Middle frontal gyrus (tissue), 1 donor: Measurements from ENCODE around the gene STRADB.
"Not testable (repeated sequence)": the region's sequence is repeated elsewhere in the genome, so short reads cannot be mapped to it uniquely, and the experiment has no call there.

Source experiments
- DNase-seq: peaks from one replicate; pipeline ENCODE4 v3.0.0-alpha.2; 2015; ENCODE audit warnings: low spot score; ENCODE audit errors: extremely low spot score

Gene STRADB

DNA sequence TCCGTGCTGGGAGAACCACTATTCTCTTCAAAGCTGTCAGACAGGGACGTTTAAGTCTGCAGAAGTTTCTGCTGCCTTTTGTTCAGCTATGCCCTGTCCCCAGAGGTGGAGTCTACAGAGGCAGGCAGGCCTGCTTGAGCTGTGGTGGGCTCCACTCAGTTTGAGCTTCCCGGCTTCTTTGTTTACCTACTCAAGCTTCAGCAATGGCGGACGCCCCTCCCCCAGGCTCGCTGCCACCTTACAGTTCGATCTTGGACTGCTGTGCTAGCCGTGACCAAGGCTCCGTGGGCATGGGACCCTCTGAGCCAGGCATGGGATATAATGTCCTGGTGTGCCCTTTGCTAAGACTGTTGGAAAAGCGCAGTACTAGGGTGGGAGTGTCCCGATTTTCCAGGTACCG is 21.2 kb upstream of the STRADB start:
- not testable (repeated sequence) for DNase-seq

DNA sequence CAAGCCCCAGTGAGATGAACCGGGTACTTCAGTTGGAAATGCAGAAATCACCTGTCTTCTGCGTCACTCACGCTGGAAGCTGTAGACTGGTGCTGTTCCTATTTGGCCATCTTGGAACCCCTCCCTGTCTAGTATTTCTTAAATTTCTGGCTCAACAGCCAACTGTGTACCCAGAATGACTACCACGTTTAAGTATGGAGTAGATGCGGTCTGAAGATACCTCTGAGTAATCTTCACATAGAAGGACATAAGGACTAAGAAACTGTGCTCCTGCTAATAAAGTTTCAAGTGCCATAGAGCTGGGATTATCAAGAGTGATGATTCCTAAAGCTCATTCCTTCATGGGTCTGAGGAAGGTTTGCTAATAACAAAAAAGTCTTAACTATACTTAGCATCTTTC is 20.7 kb upstream of the STRADB start:
- no peak for DNase-seq

DNA sequence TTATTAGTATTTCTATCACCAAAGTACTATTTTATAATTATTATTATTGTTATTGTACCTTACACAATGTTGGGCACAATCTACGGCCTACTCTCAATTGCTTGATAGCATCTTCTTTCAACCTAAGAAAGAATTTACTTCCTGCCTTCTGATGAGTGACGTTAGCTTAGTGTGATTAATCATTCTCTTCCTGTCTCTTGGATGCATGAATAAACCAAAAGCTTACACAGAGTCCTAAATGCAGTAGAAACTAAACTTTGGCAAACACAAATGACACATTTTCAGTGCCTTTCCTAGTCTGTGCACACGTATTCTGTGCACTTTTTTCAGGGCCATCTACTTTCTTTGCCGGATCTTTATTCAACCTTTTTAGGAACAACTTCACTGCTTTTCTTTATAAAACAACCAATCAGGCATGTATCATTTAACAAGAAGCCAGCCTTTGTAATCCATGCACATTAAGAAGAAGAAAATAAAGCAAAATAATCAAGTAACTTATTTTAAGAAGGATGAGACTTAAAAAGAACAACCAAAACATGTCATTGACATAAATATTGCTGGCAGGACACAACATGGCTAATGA is 19.4 kb upstream of the STRADB start:
- DNase-seq: no peak

DNA sequence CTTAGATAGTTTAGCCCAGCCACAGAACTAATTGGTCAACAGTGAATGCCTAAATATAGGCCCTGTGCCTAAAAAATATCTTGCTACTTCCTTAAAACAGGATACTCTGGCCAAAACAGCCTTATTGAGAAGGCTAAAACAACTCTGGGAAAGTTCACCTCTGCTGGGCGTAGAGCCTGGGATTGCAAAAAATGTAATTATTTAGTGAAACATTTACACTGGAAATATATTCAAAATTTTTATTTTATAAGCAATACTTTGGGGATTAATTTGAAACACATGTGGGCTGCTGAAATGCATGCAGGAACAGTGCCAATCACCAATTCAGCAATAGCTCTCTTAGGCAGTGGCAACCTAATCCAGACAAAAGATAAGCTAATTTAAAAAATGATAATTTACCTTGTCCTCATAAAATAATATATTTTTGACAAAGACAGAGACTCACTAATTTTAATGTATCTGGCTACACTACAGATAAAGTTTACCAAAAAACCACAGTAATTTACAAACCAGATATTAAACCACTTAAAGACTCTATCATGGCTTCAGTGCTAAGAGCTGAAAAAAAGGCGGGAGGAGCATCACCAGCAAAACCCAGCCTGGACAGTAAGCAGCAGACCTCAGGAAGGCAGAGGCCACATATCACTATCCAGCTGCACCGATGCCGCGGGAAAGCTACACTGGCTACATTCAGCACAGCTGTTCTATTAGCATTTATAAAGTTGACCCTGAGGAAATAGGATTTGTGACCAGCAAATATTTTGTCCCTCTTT is 18.7 kb upstream of the STRADB start:
- no peak for DNase-seq

DNA sequence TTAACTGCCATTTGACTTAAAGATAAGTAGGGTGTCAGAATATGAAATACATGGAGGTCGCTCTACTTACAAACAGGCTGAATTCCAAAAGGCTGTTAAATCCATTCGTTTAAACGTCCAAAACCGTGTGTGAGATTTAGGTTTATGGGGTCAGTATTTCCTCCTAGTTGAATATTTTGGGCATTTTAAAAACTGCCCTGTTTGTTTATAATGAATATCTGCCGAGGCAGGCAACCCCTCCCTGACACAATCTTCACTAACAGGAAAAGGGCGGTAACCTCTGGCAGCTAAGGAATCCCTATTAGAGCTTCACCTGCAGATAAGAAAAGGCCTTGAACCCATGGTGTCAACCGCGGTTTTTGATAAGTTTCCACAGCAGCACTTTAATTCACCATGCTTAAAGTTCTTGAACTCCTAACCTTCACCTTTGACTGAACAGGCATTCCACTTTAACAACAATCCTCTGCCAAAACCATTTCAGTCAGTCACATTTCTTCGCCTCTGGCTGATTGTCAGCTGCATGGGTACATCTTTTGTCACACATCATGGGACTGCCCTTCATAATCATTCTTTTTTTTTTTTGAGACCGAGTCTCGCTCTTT is 18.0 kb upstream of the STRADB start:
- no peak for DNase-seq

DNA sequence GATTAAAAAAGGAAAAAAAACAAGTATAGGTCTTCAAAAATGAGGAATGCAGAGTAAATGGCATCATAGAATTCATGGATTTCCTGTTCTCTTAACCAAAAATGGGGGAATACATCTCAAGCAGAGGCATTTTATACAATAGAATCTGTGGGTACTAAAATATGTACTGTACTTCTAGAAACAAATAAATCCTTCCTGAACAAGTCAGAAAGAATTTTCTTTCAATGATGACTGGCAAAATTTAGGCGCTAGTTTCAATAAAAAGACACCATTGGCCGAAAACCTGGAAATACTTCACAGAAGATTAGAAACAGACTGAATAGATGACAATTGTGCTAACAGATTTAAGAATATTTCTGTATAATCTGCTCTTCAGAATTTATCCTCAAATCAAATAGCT is 15.4 kb upstream of the STRADB start:
- DNase-seq: no peak

DNA sequence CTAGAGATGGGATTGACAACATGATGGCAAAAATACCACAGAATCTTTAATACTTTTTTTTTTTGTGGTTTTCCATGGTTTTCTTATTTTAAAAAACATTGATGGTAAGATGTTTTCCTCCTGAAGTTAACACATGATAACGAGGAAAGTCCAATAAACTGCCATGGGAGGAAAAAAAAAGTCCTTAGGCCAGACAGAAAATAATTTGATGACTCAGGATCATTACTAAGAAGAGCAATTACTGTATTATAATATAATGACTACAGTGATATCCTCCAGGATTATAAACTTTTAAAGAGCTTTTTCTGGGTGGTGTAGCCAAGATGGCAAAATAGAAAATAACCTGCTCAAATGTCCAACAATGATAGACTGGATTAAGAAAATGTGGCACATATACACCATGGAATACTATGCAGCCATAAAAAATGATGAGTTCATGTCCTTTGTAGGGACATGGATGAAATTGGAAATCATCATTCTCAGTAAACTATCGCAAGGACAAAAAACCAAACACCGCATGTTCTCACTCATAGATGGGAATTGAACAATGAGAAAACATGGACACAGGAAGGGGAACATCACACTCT is 12.1 kb upstream of the STRADB start:
- DNase-seq: not testable (repeated sequence)

DNA sequence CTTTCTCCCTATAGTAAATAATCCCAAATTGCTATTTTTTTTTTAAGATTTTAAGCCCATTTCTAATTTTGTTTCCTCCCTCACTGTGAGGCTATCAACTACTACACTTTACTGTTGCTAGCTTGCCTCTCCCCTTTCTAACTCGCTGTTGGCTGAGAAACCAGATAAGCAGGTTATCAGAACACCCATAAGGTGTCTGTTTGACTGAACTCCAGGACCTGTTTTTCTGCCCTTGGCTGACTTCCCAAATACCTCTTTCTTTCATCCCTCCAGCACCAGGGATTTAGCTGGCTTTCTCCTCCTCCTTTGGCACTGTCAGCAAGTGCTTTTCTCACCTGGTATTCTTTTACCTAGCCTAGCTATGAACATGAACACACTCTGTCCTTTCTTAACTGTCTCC is 11.4 kb upstream of the STRADB start:
- no peak for DNase-seq

DNA sequence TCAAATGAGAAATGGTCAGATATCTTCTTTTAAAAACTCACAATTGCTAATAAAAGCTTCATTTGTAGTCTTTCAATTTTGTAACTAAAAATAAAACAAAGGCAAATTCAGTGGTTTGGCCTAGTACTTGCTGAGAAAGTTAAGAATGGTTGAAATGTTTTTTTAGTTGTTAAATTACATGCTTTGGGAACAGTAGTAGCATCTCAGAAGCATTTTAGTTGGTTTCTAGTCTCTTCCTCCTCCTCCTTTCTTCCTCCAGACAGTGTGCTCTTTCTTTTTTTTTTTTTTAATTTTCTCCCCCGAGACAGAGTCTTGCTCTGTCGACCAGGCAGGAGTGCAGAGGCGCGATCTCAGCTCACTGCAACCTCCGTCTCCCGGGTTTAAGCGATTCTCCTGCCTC is 10.1 kb upstream of the STRADB start:
- DNase-seq: no peak

DNA sequence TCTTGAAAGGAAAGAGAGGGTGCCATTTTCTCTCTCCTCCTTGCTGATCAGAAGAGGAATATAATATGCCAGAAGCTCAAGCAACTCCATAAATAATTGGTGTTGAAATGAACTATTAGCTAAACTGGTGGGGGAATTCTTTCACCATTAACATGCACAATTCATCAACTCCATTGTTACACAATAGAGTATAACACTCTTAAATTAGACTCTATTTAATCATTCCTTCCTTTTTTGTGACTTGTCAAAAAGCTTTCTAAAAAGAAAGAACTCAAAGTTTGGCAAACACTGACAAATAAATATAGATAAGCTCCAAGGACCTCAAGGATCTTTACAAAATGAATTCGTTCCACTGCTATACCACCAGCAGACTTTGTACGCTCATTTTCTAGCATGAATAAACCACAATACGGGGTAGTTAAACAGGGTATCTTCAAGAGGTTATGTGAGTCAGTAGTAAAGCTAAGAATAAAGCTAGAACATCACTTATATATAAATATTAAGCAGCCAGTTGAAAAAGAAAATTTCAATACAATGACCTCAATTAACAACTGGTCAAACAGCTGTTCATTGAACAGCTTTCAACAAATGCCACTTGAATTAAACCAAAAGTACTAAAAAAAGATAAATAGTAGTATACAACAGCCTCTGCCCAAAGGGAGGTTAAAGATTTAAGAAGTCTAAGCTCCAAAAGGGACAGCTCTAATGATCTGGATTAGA is 6.6 kb upstream of the STRADB start:
- no peak for DNase-seq

DNA sequence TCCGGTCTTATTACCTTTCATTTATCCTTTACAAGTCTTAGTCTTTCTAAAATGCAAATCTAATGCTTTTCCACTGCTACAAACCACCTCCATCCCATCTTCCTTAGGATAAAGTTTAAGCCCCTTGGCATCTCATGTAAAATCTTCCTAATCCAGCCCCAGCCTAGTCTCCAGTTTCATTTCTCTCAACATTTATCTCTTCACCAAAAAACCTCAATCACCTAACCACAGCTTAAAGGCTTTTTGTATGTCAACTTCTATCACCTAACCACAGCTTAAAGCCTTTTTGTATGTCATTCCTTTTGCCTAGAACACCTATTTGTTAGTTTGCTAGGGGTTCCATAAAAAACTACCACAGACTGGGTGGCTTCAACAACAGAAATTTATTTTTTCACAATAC is 4.5 kb upstream of the STRADB start:
- no peak for DNase-seq

DNA sequence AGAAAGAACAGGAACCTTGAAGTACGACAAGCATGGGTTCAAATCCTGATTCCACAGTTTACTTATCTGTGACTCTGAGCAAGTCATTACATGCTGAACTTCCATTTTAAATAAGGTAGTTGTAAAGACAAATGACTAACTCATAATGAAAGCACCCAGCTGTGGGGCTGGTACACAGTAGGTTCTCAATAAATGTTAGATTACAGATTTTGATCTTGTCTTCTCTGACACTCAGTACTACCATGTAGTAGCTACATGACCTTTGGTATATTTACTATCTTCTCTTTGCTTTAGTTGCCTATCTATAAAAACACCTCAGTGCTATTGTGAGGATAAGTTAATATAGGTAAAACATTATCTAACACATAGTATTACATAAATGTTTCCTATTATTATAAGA is 3.5 kb upstream of the STRADB start:
- no peak for DNase-seq

DNA sequence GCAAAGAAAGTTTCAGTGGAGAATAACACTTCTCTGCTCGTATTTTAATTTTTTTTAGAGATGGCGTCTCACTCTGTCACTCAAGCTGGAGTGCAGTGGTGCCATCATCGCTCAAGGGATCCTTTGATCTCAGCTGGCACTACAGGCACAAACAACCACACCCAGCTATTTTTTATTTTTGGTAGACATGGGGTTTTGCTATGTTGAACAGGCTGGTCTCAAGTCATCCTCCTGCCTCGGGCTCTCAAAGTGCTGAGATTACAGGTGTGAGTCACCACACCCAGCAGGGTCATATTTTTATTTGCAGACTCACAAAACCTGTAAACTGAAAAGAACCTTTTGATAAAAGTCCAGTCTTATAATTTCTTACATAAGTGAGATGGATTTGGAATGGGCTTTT is 2.8 kb upstream of the STRADB start:
- no peak for DNase-seq

DNA sequence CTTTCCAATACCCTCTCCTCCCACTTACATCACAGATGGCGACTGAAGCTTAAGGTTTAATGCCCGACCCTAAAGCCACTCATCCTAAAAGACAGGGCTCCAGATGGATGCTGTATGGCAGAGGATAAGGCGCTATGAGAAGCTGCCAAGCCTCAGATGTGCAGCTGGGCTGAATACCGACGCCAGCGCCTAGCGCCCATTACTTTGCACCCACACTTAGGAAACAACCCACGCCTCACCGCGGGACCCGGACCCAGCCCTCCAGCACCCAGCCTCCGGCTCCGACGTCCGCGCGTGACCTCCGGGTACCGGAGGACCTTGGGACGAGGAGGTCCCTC is 617 bp upstream of the STRADB start:
- no peak for DNase-seq

DNA sequence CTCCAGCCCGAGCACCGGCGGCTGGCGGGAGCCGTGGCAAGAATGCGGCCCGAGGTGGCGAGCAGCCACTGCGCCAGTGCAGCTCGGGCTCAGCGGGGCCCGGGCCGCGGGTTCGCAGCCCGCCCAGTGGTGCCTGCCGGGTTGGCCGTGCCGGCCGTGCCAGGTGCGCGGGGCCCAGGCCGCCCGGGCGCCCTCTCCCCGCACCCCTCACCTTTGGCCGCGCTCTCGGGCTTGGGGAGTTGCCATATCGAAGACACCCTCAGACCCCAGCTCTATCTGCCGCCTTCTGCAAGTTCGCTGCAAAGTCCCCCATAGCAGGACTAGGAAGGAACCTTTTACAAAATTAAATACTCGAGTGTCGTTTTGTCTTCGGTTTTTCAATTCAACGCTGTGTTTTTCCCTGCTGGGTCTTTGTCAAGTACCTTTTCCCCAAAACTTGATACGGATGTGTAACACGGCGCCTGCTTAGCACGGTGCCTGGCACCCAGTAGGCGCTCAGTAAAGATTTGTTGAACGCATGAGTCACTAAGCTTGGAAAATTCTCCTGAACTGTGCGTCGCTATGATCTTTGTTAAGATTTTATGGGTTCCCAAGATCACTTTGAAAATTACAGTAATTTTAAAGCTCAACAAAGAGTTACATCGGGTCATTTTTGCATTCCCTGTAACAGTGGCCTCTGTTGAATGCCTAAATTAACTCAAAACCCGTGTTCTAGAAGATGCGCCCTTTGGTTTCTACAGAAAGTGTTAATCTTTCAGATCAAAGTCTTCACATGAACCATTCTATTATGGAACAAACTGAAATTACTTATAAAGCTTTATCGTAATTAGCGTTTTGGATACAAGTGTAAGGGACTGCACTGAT is 750 bp downstream of the STRADB start:
- no peak for DNase-seq

DNA sequence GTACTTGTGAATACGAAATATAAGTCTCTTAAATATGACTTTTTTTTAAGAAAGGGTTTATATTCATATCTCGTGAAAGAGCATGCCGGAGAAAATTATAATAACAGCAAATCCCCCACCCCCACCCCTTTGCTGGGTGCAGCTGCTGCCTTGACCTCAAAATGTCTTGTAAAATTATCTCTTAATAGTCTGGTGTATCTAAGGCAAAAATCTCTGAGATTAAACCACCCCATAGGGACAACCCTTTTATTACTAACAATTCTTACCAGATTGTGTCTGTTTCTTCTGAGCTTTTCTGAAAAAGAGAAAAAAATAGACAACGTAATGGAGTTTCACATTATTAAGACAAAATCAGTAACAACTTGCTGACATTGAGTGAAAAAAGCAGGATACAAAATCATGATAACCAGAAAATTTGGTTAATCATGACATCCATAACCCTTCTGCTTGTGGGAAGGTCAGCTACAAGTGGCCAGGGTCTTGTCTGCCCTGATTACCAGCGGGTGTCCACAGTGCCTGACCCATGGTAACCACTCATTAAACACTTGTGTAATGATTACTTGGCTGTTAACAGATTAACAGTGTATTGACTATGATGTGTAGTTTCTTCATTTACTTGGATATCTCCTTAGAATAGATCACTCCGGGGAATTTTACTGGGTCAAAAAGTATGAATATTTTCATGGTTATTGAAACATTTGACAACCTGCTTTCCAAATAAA is 1.5 kb downstream of the STRADB start:
- DNase-seq: no peak

DNA sequence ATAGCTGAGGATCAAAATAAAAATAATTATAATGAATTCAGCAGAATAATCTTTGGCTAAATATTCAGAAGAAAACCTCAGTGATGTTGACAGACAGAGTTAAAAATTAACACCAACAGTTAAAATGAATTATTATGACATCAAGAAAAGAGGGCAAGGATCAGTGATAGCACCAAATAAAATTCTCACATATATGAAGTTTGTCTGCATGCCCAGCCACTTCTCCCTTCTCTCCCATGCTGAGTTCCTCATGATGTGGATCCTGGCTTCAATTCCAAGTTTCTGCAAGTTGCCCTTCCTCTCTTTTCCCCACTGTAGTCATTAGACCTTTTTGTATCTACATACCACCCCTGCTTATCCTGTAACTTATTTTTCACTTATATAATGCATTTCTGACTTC is 6.8 kb downstream of the STRADB start:
- DNase-seq: no peak

DNA sequence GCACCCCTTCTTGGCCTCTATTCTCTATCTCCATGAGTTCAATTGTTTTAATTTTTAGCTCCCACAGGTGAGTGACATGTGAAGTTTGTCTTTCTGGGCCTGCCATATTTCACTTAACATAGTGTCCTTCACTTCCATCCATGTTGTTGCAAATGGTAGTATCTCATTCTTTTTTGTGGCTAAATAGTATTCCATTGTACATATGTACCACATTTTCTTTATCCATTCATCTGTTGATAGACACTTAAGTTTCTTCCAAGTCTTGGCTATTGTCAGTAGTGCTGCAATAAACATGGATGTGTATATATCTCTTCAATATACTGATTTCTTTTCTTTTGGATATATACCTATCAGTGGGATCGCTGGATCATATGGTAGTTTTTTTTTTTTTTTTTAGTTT is 9.0 kb downstream of the STRADB start:
- DNase-seq: no peak

DNA sequence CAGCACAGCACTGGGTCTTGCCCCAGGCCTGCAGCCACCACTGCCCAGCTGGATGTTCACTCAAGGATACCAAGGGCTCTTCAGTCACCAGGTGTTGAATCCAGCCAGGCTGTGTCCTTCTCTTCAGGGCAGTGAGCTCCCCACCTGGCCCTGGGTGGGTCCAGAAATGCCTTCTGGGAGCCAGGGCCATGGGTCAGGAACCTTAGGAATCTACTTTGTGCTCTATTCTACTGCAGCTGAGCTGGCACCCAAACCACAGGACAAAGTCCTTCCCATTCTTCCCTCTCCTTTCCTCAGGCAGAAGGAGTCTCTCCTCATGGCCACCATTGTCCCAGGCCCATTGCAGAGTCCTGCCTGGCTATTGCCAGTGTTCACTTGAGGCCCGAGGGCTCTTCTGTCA is 13.0 kb downstream of the STRADB start:
- DNase-seq: no peak

DNA sequence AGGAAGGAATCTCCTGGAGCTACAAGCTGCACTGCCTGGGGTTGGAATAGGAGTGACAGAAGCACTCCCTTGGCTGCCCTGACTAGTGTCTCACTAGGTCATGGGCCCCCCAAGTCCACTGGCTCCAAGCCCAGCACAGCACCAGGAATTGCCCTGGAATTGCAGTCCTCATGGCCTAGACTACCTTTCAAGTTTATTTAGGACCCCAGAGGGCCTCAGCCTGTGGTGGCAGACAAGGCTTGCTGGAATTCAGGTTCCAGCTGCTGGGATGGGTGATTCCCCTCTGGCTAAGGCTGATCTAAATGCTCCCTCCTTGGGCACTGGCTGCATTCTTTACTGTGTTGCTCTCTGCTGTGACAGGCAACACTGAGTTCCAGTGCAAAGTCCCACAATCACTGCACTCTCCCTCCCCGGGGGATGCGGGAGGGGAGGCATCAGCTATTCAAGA is 14.0 kb downstream of the STRADB start:
- no peak for DNase-seq
